Measurements from ENCODE around the gene CCDC57. TPM values are rescaled to one million over a fixed set of nuclear protein-coding genes. Genes with fewer than 3 reads are reported as not detected.
A peak's percentile ranks its signal among the peaks of the same experiment; 100 is the strongest.

Gene CCDC57
- total and polyA plus RNA-seq, 2 experiments from 2014 or later = 10.6 to 15.3 TPM

- Histone ChIP-seq H3K27me3 (replicated peaks; ENCODE audit: insufficient read depth) (no peaks in the 10 kb centered on the region), H2AFZ (no peak overlapping the region), H3K9ac (no peak overlapping the region), H3K79me2 (ENCODE audit: insufficient read depth) (no peaks in the 10 kb centered on the region), H4K20me1 (ENCODE audit: insufficient read depth) (no peaks in the 10 kb centered on the region), H3K36me3 (ENCODE audit: low read depth) (no peaks in the 10 kb centered on the region), H3K9me2 (ENCODE audit: insufficient read depth) (no peaks in the 10 kb centered on the region), H3K4me2 (ENCODE audit: unreplicated experiment) (no peak overlapping the region), H3K27ac (no peak overlapping the region), H3K9me3 (ENCODE audit: low read depth) (no peaks in the 10 kb centered on the region), H3F3A (ENCODE audit: insufficient read depth) (no peaks in the 10 kb centered on the region), H3K4me3 (no peak overlapping the region), H3K4me1 (ENCODE audit: insufficient read depth) (no peaks in the 10 kb centered on the region; the same call in 1 of the 2 replicates)
- in situ Hi-C loops (cut with MboI) = no loop called here
- WGBS, 2 experiments (ENCODE audit: low coverage in 1 of 2, low lambda C conversion rate in 2 of 2, missing lambda C conversion rate in 2 of 2) = 82 to 84% methylated on average over 14 of the region's 14 CpGs
- DNase-seq = no peak
- TF ChIP-seq EZH2phosphoT487 (IDR thresholded peaks at IDR 0.05; ENCODE audit: insufficient read depth, low read depth) (no peak), EZH2 (IDR thresholded peaks at IDR 0.05; ENCODE audit: insufficient read depth, poor library complexity, severe bottlenecking) (no peak)
Observed at GRCh38 chr17:82108038-82108437, 104.6 kb downstream of the CCDC57 start.

GRCh38 chr17:82107341-82107860 is 105.2 kb downstream of the CCDC57 start:
- TF ChIP-seq EZH2 (IDR thresholded peaks at IDR 0.05; ENCODE audit: insufficient read depth, poor library complexity, severe bottlenecking) (no peak), EZH2phosphoT487 (IDR thresholded peaks at IDR 0.05; ENCODE audit: insufficient read depth, low read depth) (no peak)
- in situ Hi-C loops (cut with MboI) = no loop called here
- no peaks in the 10 kb centered on the region for H3K27me3 ChIP-seq (replicated peaks; ENCODE audit: insufficient read depth)
- no peaks in the 10 kb centered on the region for H3K9me3 ChIP-seq (ENCODE audit: low read depth)
- H3F3A ChIP-seq (ENCODE audit: insufficient read depth) = no peaks in the 10 kb centered on the region
- no peak overlapping the region for H3K4me2 ChIP-seq (ENCODE audit: unreplicated experiment)
- 91% methylated on average over 16 to 24 of the region's 24 CpGs for WGBS, 2 experiments (ENCODE audit: low coverage in 1 of 2, low lambda C conversion rate in 2 of 2, missing lambda C conversion rate in 2 of 2)
- H4K20me1 ChIP-seq (ENCODE audit: insufficient read depth) = no peaks in the 10 kb centered on the region
- H3K79me2 ChIP-seq (ENCODE audit: insufficient read depth) = no peaks in the 10 kb centered on the region
- no peaks in the 10 kb centered on the region; the same call in 1 of the 2 replicates for H3K4me1 ChIP-seq (ENCODE audit: insufficient read depth)
- H3K9me2 ChIP-seq (ENCODE audit: insufficient read depth) = no peaks in the 10 kb centered on the region
- H2AFZ ChIP-seq = no peak overlapping the region
- H3K4me3 ChIP-seq = no peak overlapping the region
- H3K36me3 ChIP-seq (ENCODE audit: low read depth) = no peaks in the 10 kb centered on the region
- no peak overlapping the region for H3K27ac ChIP-seq
- H3K9ac ChIP-seq = no peak overlapping the region
- peak; percentile 30 for DNase-seq

- Histone ChIP-seq H3K27me3 (replicated peaks; ENCODE audit: insufficient read depth) (no peaks in the 10 kb centered on the region), H2AFZ (no peak overlapping the region), H3K4me1 (ENCODE audit: insufficient read depth) (no peaks in the 10 kb centered on the region; the same call in 1 of the 2 replicates), H3K79me2 (ENCODE audit: insufficient read depth) (no peaks in the 10 kb centered on the region), H3K4me3 (no peak overlapping the region), H3K36me3 (ENCODE audit: low read depth) (no peaks in the 10 kb centered on the region), H3K9ac (no peak overlapping the region), H3K9me3 (ENCODE audit: low read depth) (no peaks in the 10 kb centered on the region), H3F3A (ENCODE audit: insufficient read depth) (no peaks in the 10 kb centered on the region), H3K9me2 (ENCODE audit: insufficient read depth) (no peaks in the 10 kb centered on the region), H3K27ac (no peak overlapping the region), H3K4me2 (ENCODE audit: unreplicated experiment) (no peak overlapping the region), H4K20me1 (ENCODE audit: insufficient read depth) (no peaks in the 10 kb centered on the region)
- in situ Hi-C loops (cut with MboI) = no loop called here
- no peak for DNase-seq
- WGBS, 2 experiments (ENCODE audit: low coverage in 1 of 2, low lambda C conversion rate in 2 of 2, missing lambda C conversion rate in 2 of 2) = 47 to 49% methylated on average over 9 of the region's 9 CpGs
- TF ChIP-seq EZH2phosphoT487 (IDR thresholded peaks at IDR 0.05; ENCODE audit: insufficient read depth, low read depth) (no peak), EZH2 (IDR thresholded peaks at IDR 0.05; ENCODE audit: insufficient read depth, poor library complexity, severe bottlenecking) (no peak)
Observed at GRCh38 chr17:82106688-82107305, 105.8 kb downstream of the CCDC57 start.

- in situ Hi-C loops (cut with MboI) = no loop called here
- no peaks in the 10 kb centered on the region for H3K36me3 ChIP-seq (ENCODE audit: low read depth)
- DNase-seq = peak; percentile 50
- no peak overlapping the region for H3K4me2 ChIP-seq (ENCODE audit: unreplicated experiment)
- no peak overlapping the region for H3K27ac ChIP-seq
- H4K20me1 ChIP-seq (ENCODE audit: insufficient read depth) = no peaks in the 10 kb centered on the region
- 54 to 55% methylated on average over 24 of the region's 24 CpGs for WGBS, 2 experiments (ENCODE audit: low coverage in 1 of 2, low lambda C conversion rate in 2 of 2, missing lambda C conversion rate in 2 of 2)
- H3K9me3 ChIP-seq (ENCODE audit: low read depth) = no peaks in the 10 kb centered on the region
- H3K4me1 ChIP-seq (ENCODE audit: insufficient read depth) = no peaks in the 10 kb centered on the region; the same call in 1 of the 2 replicates
- H3K9me2 ChIP-seq (ENCODE audit: insufficient read depth) = no peaks in the 10 kb centered on the region
- H3K4me3 ChIP-seq = no peak overlapping the region
- H3K27me3 ChIP-seq (replicated peaks; ENCODE audit: insufficient read depth) = no peaks in the 10 kb centered on the region
- H3F3A ChIP-seq (ENCODE audit: insufficient read depth) = no peaks in the 10 kb centered on the region
- no peak for TF ChIP-seq EZH2phosphoT487 (IDR thresholded peaks at IDR 0.05; ENCODE audit: insufficient read depth, low read depth)
- TF ChIP-seq EZH2 (IDR thresholded peaks at IDR 0.05; ENCODE audit: insufficient read depth, poor library complexity, severe bottlenecking) = no peak
- H3K79me2 ChIP-seq (ENCODE audit: insufficient read depth) = no peaks in the 10 kb centered on the region
- no peak overlapping the region for H2AFZ ChIP-seq
- no peak overlapping the region for H3K9ac ChIP-seq
Observed at GRCh38 chr17:82105882-82106687, 106.6 kb downstream of the CCDC57 start.
